ENCODE measurements around the gene ZSWIM1. TPM values are rescaled to one million over a fixed set of nuclear protein-coding genes. Genes with fewer than 3 reads are reported as not detected.

ZSWIM1 gene
- total and polyA plus RNA-seq, 11 donors = 3.9 to 16.3 (median 10.4) TPM

- Histone ChIP-seq H3K4me3 (no peak overlapping the region), H3K9me3 (no peaks in the 10 kb centered on the region), H3K36me3 (peaks cover 0 to 63% (median 46%) of the 10 kb centered on the region in 9 donors), H3K4me1 (peaks cover 3 to 35% (median 21%) of the 10 kb centered on the region in 12 donors), H3K27ac (no peak overlapping the region), H3K27me3 (no peaks in the 10 kb centered on the region)
- intact Hi-C loops (cut with DNase I) = no loop called here
- TF ChIP-seq POLR2A (IDR thresholded peaks at IDR 0.05) (no peak), CTCF (IDR thresholded peaks at IDR 0.05) (no peak)
- DNase-seq = no peak
- ATAC-seq = no peak
- WGBS, 4 donors = 95 to 99% (median 97%) methylated on average over 6 of the region's 6 CpGs
Measured at GRCh38 chr20:45852326-45852725, 28.7 kb upstream of the ZSWIM1 start.

- DNase-seq (no peak), ATAC-seq (no peak)
- 84 to 86% (median 85%) methylated on average over 2 of the region's 2 CpGs for WGBS, 4 donors
- Histone ChIP-seq H3K4me1 (peaks cover 3 to 43% (median 27%) of the 10 kb centered on the region in 12 donors), H3K27me3 (no peaks in the 10 kb centered on the region), H3K36me3 (peaks cover 0 to 52% (median 35%) of the 10 kb centered on the region in 9 donors), H3K9me3 (no peaks in the 10 kb centered on the region), H3K4me3 (no peak overlapping the region), H3K27ac (no peak overlapping the region)
- intact Hi-C loops (cut with DNase I) = no loop called here
- no peak for TF ChIP-seq CTCF (IDR thresholded peaks at IDR 0.05)
- TF ChIP-seq POLR2A (IDR thresholded peaks at IDR 0.05) = no peak
Measured at GRCh38 chr20:45853484-45853883, 27.5 kb upstream of the ZSWIM1 start.

GRCh38 chr20:45857114-45857881, 23.7 kb upstream of the ZSWIM1 start, which contains the start of the genes ACOT8 and ZSWIM3:
Gene ACOT8 (minus strand): TSS chr20:45857392. CDS start chr20:45857315, 77 bp downstream.
Gene ZSWIM3 (plus strand): TSS chr20:45857614. CDS start chr20:45857826, 212 bp downstream.
- H3K4me1 ChIP-seq = peaks cover 3 to 37% (median 31%) of the 10 kb centered on the region in 12 donors
- DNase-seq (peak; percentile 89 to 100 (median 98)), ATAC-seq (peak; percentile 97 to 100 (median 98))
- H3K27ac ChIP-seq = peak within 1 kb of the TSS; percentile 7 to 94 (median 84)
- intact Hi-C loops (cut with DNase I) = loop anchor here in 1 of 10 donors (2.0 kb wide), 1 partner anchor 78 kb away; the partner anchor contains the start of gene PCIF1
- 0 to 1% (median 1%) methylated on average over 12 to 36 of the region's 36 CpGs for WGBS, 4 donors
- no peaks in the 10 kb centered on the region for H3K9me3 ChIP-seq
- peaks cover 0 to 27% (median 15%) of the 10 kb centered on the region in 9 donors for H3K36me3 ChIP-seq
- TF ChIP-seq POLR2A (IDR thresholded peaks at IDR 0.05) = peak in 1 of 2 donors; percentile 82
- no peak for TF ChIP-seq CTCF (IDR thresholded peaks at IDR 0.05)
- peak within 1 kb of the TSS; percentile 69 to 98 (median 92) for H3K4me3 ChIP-seq
- H3K27me3 ChIP-seq = no peaks in the 10 kb centered on the region

GRCh38 chr20:45857882-45858216, 23.2 kb upstream of the ZSWIM1 start:
- no peak for ATAC-seq
- intact Hi-C loops (cut with DNase I) = loop anchor here in 1 of 10 donors (2.0 kb wide), 1 partner anchor 77 kb away; the partner anchor contains the start of gene PCIF1
- no peak for DNase-seq
- Histone ChIP-seq H3K27ac (peak overlapping the region; percentile 7 to 94 (median 84)), H3K4me3 (peak overlapping the region; percentile 43 to 98 (median 90)), H3K4me1 (peaks cover 3 to 37% (median 31%) of the 10 kb centered on the region in 12 donors), H3K27me3 (no peaks in the 10 kb centered on the region), H3K36me3 (peaks cover 0 to 21% (median 10%) of the 10 kb centered on the region in 9 donors), H3K9me3 (no peaks in the 10 kb centered on the region)
- WGBS, 4 donors = 14 to 21% (median 15%) methylated on average over 12 to 13 of the region's 13 CpGs
- TF ChIP-seq POLR2A (IDR thresholded peaks at IDR 0.05) (no peak), CTCF (IDR thresholded peaks at IDR 0.05) (no peak)

All from heart left ventricle (tissue), 16 donors.